Panc1 (cell line): ENCODE results near the gene BRSK1. TPM values are rescaled to one million over a fixed set of nuclear protein-coding genes. Genes with fewer than 3 reads are reported as not detected.

ENCODE experiments used
- ATAC-seq: fragments of 200-7000 bp; cut with Tn5 transposase; 2 replicates; pipeline ENCODE4 v1.9.1; 2020; ENCODE audit warnings: mild to moderate bottlenecking, moderate library complexity
- BruUV-seq: library from RNA; stranded (reverse); fragments of 400-500 nt; replicated peaks from 2 replicates; lab custom pipeline; 2021; lab: Mats Ljungman, UMichigan
- CTCF ChIA-PET: fragments of 300-600 bp; sonication (Branson Sonifier 250); formaldehyde crosslinking; loops from one replicate; lab custom pipeline; 2022; ENCODE audit warnings: antibody characterized with exemption; lab: Charles Lee
- POLR2A ChIA-PET: fragments of 300-600 bp; sonication (Branson Sonifier 250); formaldehyde crosslinking; loops from one replicate; lab custom pipeline; 2022; ENCODE audit warnings: antibody characterized with exemption; lab: Charles Lee
- DNase-seq: peaks from one replicate; pipeline ENCODE4 v3.0.0-alpha.2; 2010; ENCODE audit warnings: low read depth, low spot score
- H3K27ac ChIP-seq: 2 replicates; pipeline ENCODE4 v1.5.1; 2011; ENCODE audit warnings: mild to moderate bottlenecking, low read length, inconsistent platforms
- H3K27me3 ChIP-seq: fragments of 200-500 bp; sonication (Bioruptor generic); 2 replicates; pipeline ENCODE4 v1.6.0; 2014; ENCODE audit warnings: low read length, inconsistent platforms; ENCODE audit not compliant: control insufficient read depth, insufficient read depth
- H3K36me3 ChIP-seq: fragments of 200-500 bp; sonication (Bioruptor generic); 2 replicates; pipeline ENCODE4 v1.5.1; 2014; ENCODE audit warnings: inconsistent platforms, mild to moderate bottlenecking, low read length, moderate library complexity; ENCODE audit not compliant: control insufficient read depth, insufficient read depth
- H3K4me1 ChIP-seq: 2 replicates; pipeline ENCODE4 v1.5.1; 2011; ENCODE audit warnings: inconsistent platforms, mild to moderate bottlenecking, low read length, moderate library complexity; ENCODE audit not compliant: control insufficient read depth, insufficient read depth
- H3K4me3 ChIP-seq, 2 experiments: 2 replicates each; pipeline ENCODE4 v1.5.1; 2011 to 2012; ENCODE audit warnings: low read depth in 2 of 2, low read length in 2 of 2, mild to moderate bottlenecking in 2 of 2, inconsistent platforms in 1 of 2, moderate library complexity in 1 of 2
- H3K9me3 ChIP-seq: fragments of 200-500 bp; sonication (Bioruptor generic); 2 replicates; pipeline ENCODE4 v1.5.1; 2014; ENCODE audit warnings: low read depth, mild to moderate bottlenecking, inconsistent platforms, low read length, moderate library complexity; ENCODE audit not compliant: control insufficient read depth, insufficient read depth
- CTCF ChIP-seq: fragments of 450-650 bp; IDR thresholded peaks from 2 replicates; pipeline ENCODE4 v1.5.1; 2017; ENCODE audit warnings: mild to moderate bottlenecking
- POLR2AphosphoS5 ChIP-seq: IDR thresholded peaks from 2 replicates; pipeline ENCODE4 v1.6.1; 2012; ENCODE audit warnings: mild to moderate bottlenecking, low read depth, low read length, moderate library complexity
- SIN3A ChIP-seq: IDR thresholded peaks from 2 replicates; pipeline ENCODE4 v1.6.1; 2012; ENCODE audit warnings: low read depth, mild to moderate bottlenecking, low read length, moderate library complexity, borderline replicate concordance; ENCODE audit not compliant: insufficient read depth
- TCF7L2 ChIP-seq: IDR thresholded peaks from 2 replicates; pipeline ENCODE4 v1.6.1; 2011; ENCODE audit warnings: mild to moderate bottlenecking, low read depth, low read length, inconsistent platforms
- in situ Hi-C: cut with HindIII; loops from 2 replicates; pipeline ENCODE4 v1.10.0; 2016; ENCODE audit warnings: low sequenced_read_pairs, low pct_unique_long_range_greater_than_20kb
- intact Hi-C: fragments of 100-400 bp; cut with micrococcal nuclease; formaldehyde crosslinking; loops from one replicate; pipeline ENCODE4 v1.10.0; 2022; ENCODE audit not compliant: unreplicated experiment
- total RNA-seq: library from RNA; stranded (reverse); gene quantifications from one replicate; pipeline ENCODE4 v1.2.1, GENCODE V29; 2021; ENCODE audit not compliant: unreplicated experiment
- TF ChIP-seq, protein P1 (sequence below), 2 experiments: IDR thresholded peaks; 2 replicates each; pipeline ENCODE4 v1.6.1; 2011 to 2012; ENCODE audit warnings: low read depth in 2 of 2, control low read depth in 1 of 2, low read length in 1 of 2, mild to moderate bottlenecking in 1 of 2, moderate library complexity in 1 of 2; ENCODE audit not compliant: insufficient read depth in 1 of 2

Gene BRSK1
- total RNA-seq, 1 experiment from 2014 or later = 7.9 TPM

- no peak for DNase-seq
- 0 out of 2 replicates have a peak, but pooled peaks have one; percentile 2 for ATAC-seq
- Histone ChIP-seq H3K36me3 (no peaks in the 10 kb centered on the region), H3K4me1 (peaks cover 15% of the 10 kb centered on the region), H3K27ac (no peak overlapping the region), H3K9me3 (no peaks in the 10 kb centered on the region), H3K4me3 (no peak overlapping the region), H3K27me3 (no peaks in the 10 kb centered on the region)
- BruUV-seq = no TSS peak
- TF ChIP-seq, protein P1, sequence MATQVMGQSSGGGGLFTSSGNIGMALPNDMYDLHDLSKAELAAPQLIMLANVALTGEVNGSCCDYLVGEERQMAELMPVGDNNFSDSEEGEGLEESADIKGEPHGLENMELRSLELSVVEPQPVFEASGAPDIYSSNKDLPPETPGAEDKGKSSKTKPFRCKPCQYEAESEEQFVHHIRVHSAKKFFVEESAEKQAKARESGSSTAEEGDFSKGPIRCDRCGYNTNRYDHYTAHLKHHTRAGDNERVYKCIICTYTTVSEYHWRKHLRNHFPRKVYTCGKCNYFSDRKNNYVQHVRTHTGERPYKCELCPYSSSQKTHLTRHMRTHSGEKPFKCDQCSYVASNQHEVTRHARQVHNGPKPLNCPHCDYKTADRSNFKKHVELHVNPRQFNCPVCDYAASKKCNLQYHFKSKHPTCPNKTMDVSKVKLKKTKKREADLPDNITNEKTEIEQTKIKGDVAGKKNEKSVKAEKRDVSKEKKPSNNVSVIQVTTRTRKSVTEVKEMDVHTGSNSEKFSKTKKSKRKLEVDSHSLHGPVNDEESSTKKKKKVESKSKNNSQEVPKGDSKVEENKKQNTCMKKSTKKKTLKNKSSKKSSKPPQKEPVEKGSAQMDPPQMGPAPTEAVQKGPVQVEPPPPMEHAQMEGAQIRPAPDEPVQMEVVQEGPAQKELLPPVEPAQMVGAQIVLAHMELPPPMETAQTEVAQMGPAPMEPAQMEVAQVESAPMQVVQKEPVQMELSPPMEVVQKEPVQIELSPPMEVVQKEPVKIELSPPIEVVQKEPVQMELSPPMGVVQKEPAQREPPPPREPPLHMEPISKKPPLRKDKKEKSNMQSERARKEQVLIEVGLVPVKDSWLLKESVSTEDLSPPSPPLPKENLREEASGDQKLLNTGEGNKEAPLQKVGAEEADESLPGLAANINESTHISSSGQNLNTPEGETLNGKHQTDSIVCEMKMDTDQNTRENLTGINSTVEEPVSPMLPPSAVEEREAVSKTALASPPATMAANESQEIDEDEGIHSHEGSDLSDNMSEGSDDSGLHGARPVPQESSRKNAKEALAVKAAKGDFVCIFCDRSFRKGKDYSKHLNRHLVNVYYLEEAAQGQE (IDR thresholded peaks at IDR 0.05; ENCODE audit: insufficient read depth in 1 of 2, low read depth in 2 of 2, low read length in 1 of 2) = no peak
- TF ChIP-seq SIN3A = no peak
- TF ChIP-seq TCF7L2 = no peak
- no peak for TF ChIP-seq POLR2AphosphoS5
- TF ChIP-seq CTCF = no peak
- intact Hi-C loops = no loop called here
- ChIA-PET CTCF (interaction anchor here (0.6 kb wide), 1 partner anchor 121 kb away, joined by 4 read pairs; no protein-coding TSS in a partner anchor), POLR2A (interaction anchor here (0.6 to 0.7 kb wide), 2 partner anchors 15 to 1590 kb away, joined by 3 to 15 read pairs; no protein-coding TSS in a partner anchor)
- in situ Hi-C loops = no loop called here
These were observed 62.3 kb downstream of the BRSK1 start for GRCh38 chr19:55345818-55346724.

- DNase-seq (no peak), ATAC-seq (0 out of 2 replicates have a peak, but pooled peaks have one; percentile 12)
- in situ Hi-C loops (no loop called here), intact Hi-C loops (no loop called here)
- TF ChIP-seq CTCF = no peak
- TF ChIP-seq TCF7L2 = no peak
- H3K4me1 ChIP-seq = peaks cover 11% of the 10 kb centered on the region
- BruUV-seq = no TSS peak
- no peak overlapping the region for H3K27ac ChIP-seq
- no peaks in the 10 kb centered on the region for H3K9me3 ChIP-seq
- POLR2A ChIA-PET = interaction anchor here (0.7 kb wide), 1 partner anchor 16 kb away, joined by 15 read pairs; no protein-coding TSS in a partner anchor
- CTCF ChIA-PET = interaction anchor here (0.6 kb wide), 1 partner anchor 121 kb away, joined by 4 read pairs; no protein-coding TSS in a partner anchor
- no peaks in the 10 kb centered on the region for H3K27me3 ChIP-seq
- no peak overlapping the region for H3K4me3 ChIP-seq
- H3K36me3 ChIP-seq = no peaks in the 10 kb centered on the region
These were observed 63.1 kb downstream of the BRSK1 start for GRCh38 chr19:55346725-55347441.
